ENCODE data around the gene AFMID.

AFMID gene

GRCh38 chr17:78230996-78231935, 44.1 kb downstream of the AFMID start, which contains the start of gene TMEM235:
Gene TMEM235 (plus strand): TSS chr17:78231631. CDS start chr17:78232024, 393 bp downstream.
- POLR2A ChIA-PET: no interaction called here
- Histone ChIP-seq H3K4me1 (ENCODE audit: control insufficient read depth, insufficient read depth, low read length) (no peaks in the 10 kb centered on the region), H3K9me3 (ENCODE audit: control insufficient read depth, insufficient read depth, low read depth, low read length) (no peaks in the 10 kb centered on the region), H3K36me3 (ENCODE audit: control insufficient read depth in 2 of 2, insufficient read depth in 1 of 2, low read length in 2 of 2) (no peaks in the 10 kb centered on the region), H3K27ac (ENCODE audit: extremely low read depth, low read depth, low read length) (no peak within 1 kb of the TSS), H3K4me3 (ENCODE audit: low read depth, low read length) (no peak within 1 kb of the TSS)
- TF ChIP-seq ZFHX2 (tag by site-specific recombination; conservative IDR thresholded peaks at IDR 0.05): 0 out of 2 replicates have a peak, but pooled peaks have one; percentile 19
- TF ChIP-seq SETDB1 (IDR thresholded peaks at IDR 0.05; ENCODE audit: insufficient read length, low read length): no peak
- CTCF ChIA-PET: interaction anchor here (1.1 to 2.0 kb wide), 2 partner anchors 20 kb away, joined by 4 to 5 read pairs; no protein-coding TSS in a partner anchor

- TF ChIP-seq ZBTB49 (tag by site-specific recombination; IDR thresholded peaks at IDR 0.05; ENCODE audit: low read depth) (no peak), ZNF23 (tag by site-specific recombination; IDR thresholded peaks at IDR 0.05; ENCODE audit: borderline replicate concordance) (no peak), CTCF (tag by site-specific recombination; IDR thresholded peaks at IDR 0.05) (no peak), ZNF555 (tag by site-specific recombination; conservative IDR thresholded peaks at IDR 0.05) (no peak), TSHZ1 (tag by site-specific recombination; IDR thresholded peaks at IDR 0.05; ENCODE audit: borderline replicate concordance) (no peak), ZNF114 (tag by site-specific recombination; IDR thresholded peaks at IDR 0.05) (no peak), GLIS2 (tag by site-specific recombination; IDR thresholded peaks at IDR 0.05) (no peak), ZNF48 (tag by site-specific recombination; IDR thresholded peaks at IDR 0.05) (no peak)
- ChIA-PET POLR2A (no interaction called here), CTCF (interaction anchor here (0.6 to 1.1 kb wide), 2 partner anchors 18 to 19 kb away, joined by 4 read pairs; no protein-coding TSS in a partner anchor)
- Histone ChIP-seq H3K36me3 (ENCODE audit: control insufficient read depth in 2 of 2, insufficient read depth in 1 of 2, low read length in 2 of 2) (no peaks in the 10 kb centered on the region), H3K4me3 (ENCODE audit: low read depth, low read length) (no peak overlapping the region), H3K9me3 (ENCODE audit: control insufficient read depth, insufficient read depth, low read depth, low read length) (no peaks in the 10 kb centered on the region), H3K4me1 (ENCODE audit: control insufficient read depth, insufficient read depth, low read length) (no peaks in the 10 kb centered on the region), H3K27ac (ENCODE audit: extremely low read depth, low read depth, low read length) (no peak overlapping the region)
These were observed 45.1 kb downstream of the AFMID start for GRCh38 chr17:78231991-78232858.
